ENCODE data around the gene KCTD14.
"Not testable (repeated sequence)": the region's sequence is repeated elsewhere in the genome, so short reads cannot be mapped to it uniquely, and the experiment has no call there.

Gene KCTD14

GRCh38 chr11:78014937-78015520 lies 8.0 kb downstream of the KCTD14 start:
- not testable (repeated sequence) for H3K27me3 ChIP-seq (ENCODE audit: control insufficient read depth, insufficient read depth, low read length); H3K9ac ChIP-seq (ENCODE audit: low read depth, low read length); H3K4me3 ChIP-seq (ENCODE audit: low read depth, low read length)

GRCh38 chr11:78011301-78011700 lies 11.8 kb downstream of the KCTD14 start:
- no peak overlapping the region for H3K4me3 ChIP-seq (ENCODE audit: low read depth, low read length)
- H3K27me3 ChIP-seq (ENCODE audit: control insufficient read depth, insufficient read depth, low read length) = no peaks in the 10 kb centered on the region
- H3K4me1 ChIP-seq (ENCODE audit: control insufficient read depth, insufficient read depth, low read length) = no peaks in the 10 kb centered on the region
- no peaks in the 10 kb centered on the region for H3K9me3 ChIP-seq (ENCODE audit: control insufficient read depth, insufficient read depth, low read length)
- H3K36me3 ChIP-seq (ENCODE audit: control insufficient read depth, insufficient read depth, low read length) = peaks cover 6% of the 10 kb centered on the region
- no peak overlapping the region for H3K9ac ChIP-seq (ENCODE audit: low read depth, low read length)

More at GRCh38 chr11:78014937-78015520, 8.0 kb downstream of the KCTD14 start:
- H3K36me3 ChIP-seq (ENCODE audit: control insufficient read depth, insufficient read depth, low read length); H3K4me1 ChIP-seq (ENCODE audit: control insufficient read depth, insufficient read depth, low read length); H3K9me3 ChIP-seq (ENCODE audit: control insufficient read depth, insufficient read depth, low read length): not testable (repeated sequence)

- Histone ChIP-seq H3K27me3 (ENCODE audit: control insufficient read depth, insufficient read depth, low read length) (no peaks in the 10 kb centered on the region), H3K4me3 (ENCODE audit: low read depth, low read length) (no peak overlapping the region), H3K4me1 (ENCODE audit: control insufficient read depth, insufficient read depth, low read length) (no peaks in the 10 kb centered on the region), H3K9me3 (ENCODE audit: control insufficient read depth, insufficient read depth, low read length) (no peaks in the 10 kb centered on the region), H3K36me3 (ENCODE audit: control insufficient read depth, insufficient read depth, low read length) (peaks cover 2% of the 10 kb centered on the region), H3K9ac (ENCODE audit: low read depth, low read length) (no peak overlapping the region)
Measured at GRCh38 chr11:78010755-78011154, 12.3 kb downstream of the KCTD14 start.

DNA sequence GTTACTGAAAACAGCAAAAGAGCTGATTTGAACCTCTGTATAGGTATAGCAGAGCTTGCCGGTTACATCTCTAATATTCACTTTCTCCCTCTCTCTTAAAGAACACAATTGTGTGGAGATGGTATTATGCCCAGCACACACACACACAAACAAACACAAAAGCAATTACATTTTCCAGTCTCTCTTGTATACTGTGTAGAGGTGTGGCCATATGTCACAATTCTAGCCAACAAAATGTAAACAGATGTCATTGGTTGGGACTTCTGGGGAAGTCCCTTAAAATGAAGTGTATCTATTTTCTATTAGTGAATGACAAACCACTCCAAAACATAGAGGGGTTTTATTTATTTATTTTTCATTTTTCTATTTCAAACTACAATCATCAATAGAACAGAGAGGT lies 12.8 kb downstream of the KCTD14 start:
- no peaks in the 10 kb centered on the region for H3K9me3 ChIP-seq (ENCODE audit: control insufficient read depth, insufficient read depth, low read length)
- no peak overlapping the region for H3K4me3 ChIP-seq (ENCODE audit: low read depth, low read length)
- no peaks in the 10 kb centered on the region for H3K27me3 ChIP-seq (ENCODE audit: control insufficient read depth, insufficient read depth, low read length)
- no peaks in the 10 kb centered on the region for H3K36me3 ChIP-seq (ENCODE audit: control insufficient read depth, insufficient read depth, low read length)
- H3K4me1 ChIP-seq (ENCODE audit: control insufficient read depth, insufficient read depth, low read length) = no peaks in the 10 kb centered on the region
- H3K9ac ChIP-seq (ENCODE audit: low read depth, low read length) = no peak overlapping the region

DNA sequence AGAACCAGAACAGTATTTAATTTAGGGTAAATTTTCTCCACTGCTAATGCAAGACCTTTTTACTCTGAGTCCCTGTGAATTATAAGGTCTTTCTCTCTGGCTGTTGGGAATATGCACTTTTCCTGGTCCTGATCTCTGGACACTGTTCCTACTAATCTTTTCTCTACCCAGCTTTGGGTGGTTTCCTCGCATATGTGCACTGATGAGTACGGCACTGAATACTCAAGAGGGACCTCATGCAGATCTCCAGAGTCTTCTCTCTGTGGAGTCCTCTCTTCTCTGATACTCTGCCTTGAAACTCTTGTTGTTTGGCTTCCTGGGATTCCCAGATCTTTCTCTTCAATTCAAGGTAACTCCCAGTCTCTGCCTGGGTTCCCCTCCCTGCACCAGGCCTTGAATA lies 14.0 kb downstream of the KCTD14 start:
- Histone ChIP-seq H3K9ac (ENCODE audit: low read depth, low read length) (no peak overlapping the region), H3K9me3 (ENCODE audit: control insufficient read depth, insufficient read depth, low read length) (no peaks in the 10 kb centered on the region), H3K4me3 (ENCODE audit: low read depth, low read length) (no peak overlapping the region), H3K27me3 (ENCODE audit: control insufficient read depth, insufficient read depth, low read length) (no peaks in the 10 kb centered on the region), H3K36me3 (ENCODE audit: control insufficient read depth, insufficient read depth, low read length) (no peaks in the 10 kb centered on the region), H3K4me1 (ENCODE audit: control insufficient read depth, insufficient read depth, low read length) (no peaks in the 10 kb centered on the region)

DNA sequence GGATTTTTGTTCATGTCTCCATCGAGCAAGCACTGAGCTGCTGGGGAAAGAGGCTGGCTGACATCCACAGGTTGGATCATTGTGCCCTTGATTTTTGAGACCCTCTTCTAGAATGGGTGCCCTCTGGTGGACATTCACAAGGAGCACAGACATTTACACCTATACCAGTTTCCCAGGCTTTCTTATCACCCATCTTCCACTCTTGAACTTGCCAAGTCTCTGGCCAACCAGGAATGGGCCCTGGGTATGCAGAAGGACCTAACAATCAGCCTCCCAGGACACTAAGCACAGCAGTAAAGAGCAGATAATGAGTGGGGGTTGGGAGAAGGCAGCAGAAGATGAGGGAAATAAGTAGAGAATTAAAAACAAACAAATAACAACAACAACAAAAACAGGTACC lies 22.9 kb downstream of the KCTD14 start:
- no peaks in the 10 kb centered on the region for H3K36me3 ChIP-seq (ENCODE audit: control insufficient read depth, insufficient read depth, low read length)
- H3K9ac ChIP-seq (ENCODE audit: low read depth, low read length) = no peak overlapping the region
- H3K9me3 ChIP-seq (ENCODE audit: control insufficient read depth, insufficient read depth, low read length) = no peaks in the 10 kb centered on the region
- no peaks in the 10 kb centered on the region for H3K27me3 ChIP-seq (ENCODE audit: control insufficient read depth, insufficient read depth, low read length)
- no peak overlapping the region for H3K4me3 ChIP-seq (ENCODE audit: low read depth, low read length)
- H3K4me1 ChIP-seq (ENCODE audit: control insufficient read depth, insufficient read depth, low read length) = peaks cover 1% of the 10 kb centered on the region

- Histone ChIP-seq H3K9ac (ENCODE audit: low read depth, low read length) (no peak overlapping the region), H3K27me3 (ENCODE audit: control insufficient read depth, insufficient read depth, low read length) (no peaks in the 10 kb centered on the region), H3K9me3 (ENCODE audit: control insufficient read depth, insufficient read depth, low read length) (no peaks in the 10 kb centered on the region), H3K4me1 (ENCODE audit: control insufficient read depth, insufficient read depth, low read length) (peaks cover 3% of the 10 kb centered on the region), H3K4me3 (ENCODE audit: low read depth, low read length) (no peak overlapping the region), H3K36me3 (ENCODE audit: control insufficient read depth, insufficient read depth, low read length) (no peaks in the 10 kb centered on the region)
Measured at GRCh38 chr11:77999446-78000030, 23.5 kb downstream of the KCTD14 start.

GRCh38 chr11:77994434-77995362 lies 28.4 kb downstream of the KCTD14 start, which contains the start of gene INTS4:
Gene INTS4 (minus strand): TSS chr11:77994668. CDS start chr11:77994643, 25 bp downstream.
- peaks cover 3% of the 10 kb centered on the region for H3K4me1 ChIP-seq (ENCODE audit: control insufficient read depth, insufficient read depth, low read length)
- H3K27me3 ChIP-seq (ENCODE audit: control insufficient read depth, insufficient read depth, low read length) = no peaks in the 10 kb centered on the region
- peak within 1 kb of the TSS; percentile 72 for H3K4me3 ChIP-seq (ENCODE audit: low read depth, low read length)
- no peaks in the 10 kb centered on the region for H3K9me3 ChIP-seq (ENCODE audit: control insufficient read depth, insufficient read depth, low read length)
- H3K36me3 ChIP-seq (ENCODE audit: control insufficient read depth, insufficient read depth, low read length) = no peaks in the 10 kb centered on the region
- peak within 1 kb of the TSS; percentile 77 for H3K9ac ChIP-seq (ENCODE audit: low read depth, low read length)

DNA sequence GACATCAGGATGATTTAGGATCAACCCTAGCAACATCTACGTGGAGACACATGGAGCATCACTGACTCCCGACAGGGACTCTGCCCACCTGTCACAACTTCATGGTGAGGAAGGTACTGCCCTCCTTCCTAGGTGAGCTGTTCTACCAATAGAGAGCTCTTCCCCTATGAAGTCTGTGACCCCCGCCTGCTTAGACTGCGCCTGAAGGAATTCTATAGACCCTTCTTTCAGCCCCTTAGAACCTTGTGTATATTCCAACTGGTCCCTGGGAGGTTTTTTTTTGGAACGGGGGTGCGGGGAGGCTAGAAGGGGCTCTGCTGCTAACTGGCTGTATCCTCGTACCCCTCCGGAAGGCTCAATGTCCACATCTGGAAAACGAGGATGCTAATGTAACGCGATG lies 29.2 kb downstream of the KCTD14 start:
- H3K9ac ChIP-seq (ENCODE audit: low read depth, low read length) = peak overlapping the region; percentile 42

DNA sequence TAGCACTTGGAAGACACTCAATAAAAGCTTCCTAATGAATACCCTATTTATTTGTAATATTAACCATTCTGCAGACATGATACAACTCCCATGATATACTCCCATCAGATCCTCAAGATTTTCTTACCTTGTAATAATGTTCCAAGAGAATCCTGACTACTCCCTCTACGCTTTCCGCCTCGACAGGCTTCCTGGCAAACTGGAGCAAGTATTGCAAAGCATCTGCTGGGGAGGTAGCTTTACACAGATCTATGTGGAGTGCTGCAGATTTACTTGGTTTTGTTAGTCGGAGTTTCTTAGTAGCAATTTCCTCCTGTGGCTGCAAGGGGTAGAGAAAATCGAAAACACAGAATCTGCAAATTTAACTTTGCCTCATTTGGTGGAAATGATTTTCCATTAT lies 32.1 kb downstream of the KCTD14 start:
- peaks cover 3% of the 10 kb centered on the region for H3K36me3 ChIP-seq (ENCODE audit: control insufficient read depth, insufficient read depth, low read length)
- H3K4me3 ChIP-seq (ENCODE audit: low read depth, low read length) = no peak overlapping the region
- H3K9ac ChIP-seq (ENCODE audit: low read depth, low read length) = no peak overlapping the region
- H3K4me1 ChIP-seq (ENCODE audit: control insufficient read depth, insufficient read depth, low read length) = peaks cover 3% of the 10 kb centered on the region
- H3K27me3 ChIP-seq (ENCODE audit: control insufficient read depth, insufficient read depth, low read length) = no peaks in the 10 kb centered on the region
- H3K9me3 ChIP-seq (ENCODE audit: control insufficient read depth, insufficient read depth, low read length) = no peaks in the 10 kb centered on the region

More for the DNA sequence above, 29.2 kb downstream of the KCTD14 start:
- Histone ChIP-seq H3K9me3 (ENCODE audit: control insufficient read depth, insufficient read depth, low read length) (no peaks in the 10 kb centered on the region), H3K4me3 (ENCODE audit: low read depth, low read length) (peak overlapping the region; percentile 72), H3K36me3 (ENCODE audit: control insufficient read depth, insufficient read depth, low read length) (no peaks in the 10 kb centered on the region), H3K4me1 (ENCODE audit: control insufficient read depth, insufficient read depth, low read length) (peaks cover 3% of the 10 kb centered on the region), H3K27me3 (ENCODE audit: control insufficient read depth, insufficient read depth, low read length) (no peaks in the 10 kb centered on the region)

GRCh38 chr11:77986456-77986855 lies 36.6 kb downstream of the KCTD14 start:
- not testable (repeated sequence) for H3K27me3 ChIP-seq (ENCODE audit: control insufficient read depth, insufficient read depth, low read length)

More at GRCh38 chr11:77986456-77986855, 36.6 kb downstream of the KCTD14 start:
- H3K36me3 ChIP-seq (ENCODE audit: control insufficient read depth, insufficient read depth, low read length); H3K9me3 ChIP-seq (ENCODE audit: control insufficient read depth, insufficient read depth, low read length); H3K4me1 ChIP-seq (ENCODE audit: control insufficient read depth, insufficient read depth, low read length); H3K9ac ChIP-seq (ENCODE audit: low read depth, low read length); H3K4me3 ChIP-seq (ENCODE audit: low read depth, low read length): not testable (repeated sequence)
